HepG2 (cell line): ENCODE measurements around the gene SYNGAP1. TPM values are rescaled to one million over a fixed set of nuclear protein-coding genes. Genes with fewer than 3 reads are reported as not detected.
A peak's percentile ranks its signal among the peaks of the same experiment; 100 is the strongest.

Experiments used
- FOXA3 ChIP-seq: IDR thresholded peaks from 2 replicates; pipeline ENCODE4 v1.6.1; 2016; ENCODE audit warnings: missing genetic modification reagents, missing compliant biosample characterization
- HINFP ChIP-seq: sonication (generic); formaldehyde crosslinking; IDR thresholded peaks from 2 replicates; pipeline ENCODE4 v1.4.0; 2020; ENCODE audit warnings: low read depth, mild to moderate bottlenecking, missing genetic modification reagents
- IRF1 ChIP-seq: sonication (generic); formaldehyde crosslinking; IDR thresholded peaks from 2 replicates; pipeline ENCODE4 v1.4.0; 2020; ENCODE audit warnings: low read depth, mild to moderate bottlenecking, missing genetic modification reagents
- MED8 ChIP-seq: sonication (generic); formaldehyde crosslinking; IDR thresholded peaks from 2 replicates; pipeline ENCODE4 v1.8.1; 2023; ENCODE audit warnings: mild to moderate bottlenecking, missing genetic modification reagents; ENCODE audit not compliant: insufficient replicate concordance
- PAF1 ChIP-seq: IDR thresholded peaks from 2 replicates; pipeline ENCODE4 v1.6.1; 2016; ENCODE audit warnings: missing genetic modification reagents, missing compliant biosample characterization
- POLR2G ChIP-seq: fragments of 200-400 bp; formaldehyde crosslinking; IDR thresholded peaks from 2 replicates; pipeline ENCODE4 v1.6.1; 2018; ENCODE audit warnings: mild to moderate bottlenecking, low read depth, low read length, moderate library complexity
- SIX4 ChIP-seq: sonication (generic); formaldehyde crosslinking; IDR thresholded peaks from 2 replicates; pipeline ENCODE4 v1.4.0; 2020; ENCODE audit warnings: missing genetic modification reagents
- STAT6 ChIP-seq: sonication (generic); formaldehyde crosslinking; IDR thresholded peaks from 2 replicates; pipeline ENCODE4 v1.4.0; 2020; ENCODE audit warnings: missing genetic modification reagents, mild to moderate bottlenecking, borderline replicate concordance
- ZKSCAN5 ChIP-seq: sonication (generic); formaldehyde crosslinking; IDR thresholded peaks from 2 replicates; pipeline ENCODE4 v1.5.1; 2020; ENCODE audit warnings: mild to moderate bottlenecking, missing genetic modification reagents
- ZMYM4 ChIP-seq: sonication (generic); formaldehyde crosslinking; IDR thresholded peaks from 2 replicates; pipeline ENCODE4 v1.8.1; 2023; ENCODE audit warnings: mild to moderate bottlenecking, missing genetic modification reagents
- ZNF512 ChIP-seq: sonication (generic); formaldehyde crosslinking; IDR thresholded peaks from 2 replicates; pipeline ENCODE4 v1.4.0; 2020; ENCODE audit warnings: mild to moderate bottlenecking, missing genetic modification reagents
- ZNF639 ChIP-seq: conservative IDR thresholded peaks from 2 replicates; pipeline ENCODE4 v1.6.1; 2018; ENCODE audit warnings: missing genetic modification reagents
- ZNF784 ChIP-seq: sonication (generic); formaldehyde crosslinking; IDR thresholded peaks from 2 replicates; pipeline ENCODE4 v1.5.1; 2020; ENCODE audit warnings: missing genetic modification reagents, mild to moderate bottlenecking, borderline replicate concordance
- ZNF800 ChIP-seq: sonication (generic); formaldehyde crosslinking; IDR thresholded peaks from 2 replicates; pipeline ENCODE4 v1.4.0; 2020; ENCODE audit warnings: missing genetic modification reagents
- ZNF839 ChIP-seq: sonication (generic); formaldehyde crosslinking; IDR thresholded peaks from 2 replicates; pipeline ENCODE4 v1.4.0; 2020; ENCODE audit warnings: missing genetic modification reagents, mild to moderate bottlenecking, borderline replicate concordance
- ZNF841 ChIP-seq: sonication (generic); formaldehyde crosslinking; IDR thresholded peaks from 2 replicates; pipeline ENCODE4 v1.8.1; 2023; ENCODE audit warnings: missing genetic modification reagents, borderline replicate concordance
- polyA plus RNA-seq, 8 experiments: library from polyadenylated mRNA; depleted of rRNA in 3 of 8; stranded (reverse) in 7 of 8; unstranded in 1 of 8; fragments of >200 nt; fragmentation: Illumina TruSeq in 4 of 8; extraction: Trizol in 4 of 8; gene quantifications; 2 replicates each; pipeline versions ENCODE4 v1.2.1 to v1.2.3, GENCODE V29; 2011 to 2016; ENCODE audit warnings: low read depth in 4 of 8, missing spikeins in 1 of 8, mixed read lengths in 1 of 8; ENCODE audit not compliant: insufficient read depth in 1 of 8
- total RNA-seq, 5 experiments: library from RNA; depleted of rRNA; stranded (reverse); fragments of >200 nt; fragmentation: Illumina TruSeq; extraction: Trizol; gene quantifications; 2 replicates each; pipeline ENCODE4 v1.2.3, GENCODE V29; 2016; ENCODE audit warnings: low read depth in 1 of 5

SYNGAP1 gene
- total and polyA plus RNA-seq, 2 of the 13 experiments (the other 11 are each of a cell fraction or from before 2014, with no cell fraction given) = 0.75 to 1.1 TPM

GRCh38 chr6:33410711-33411631 is 8.9 kb upstream of the SYNGAP1 start, which contains the start of gene PHF1 (continued):
- no peak for TF ChIP-seq PAF1
- no peak for TF ChIP-seq FOXA3 (CRISPR knock-in tag)
- TF ChIP-seq ZNF800 (CRISPR knock-in tag) = no peak
- no peak for TF ChIP-seq MED8 (CRISPR knock-in tag)
- no peak for TF ChIP-seq ZNF839 (CRISPR knock-in tag)
- TF ChIP-seq STAT6 (CRISPR knock-in tag) = no peak
- no peak for TF ChIP-seq SIX4 (CRISPR knock-in tag)
- peak; percentile 21; the same call in 1 of the 2 replicates for TF ChIP-seq POLR2G
- no peak for TF ChIP-seq IRF1 (CRISPR knock-in tag)
- TF ChIP-seq ZNF639 (CRISPR knock-in tag) = peak; percentile 73; the same call in 1 of the 2 replicates
- no peak for TF ChIP-seq ZNF841 (CRISPR knock-in tag)
- no peak for TF ChIP-seq ZMYM4 (CRISPR knock-in tag)
- 0 out of 2 replicates have a peak, but pooled peaks have one; percentile 48 for TF ChIP-seq ZNF784 (CRISPR knock-in tag)
- TF ChIP-seq ZNF512 = no peak
- TF ChIP-seq ZKSCAN5 (CRISPR knock-in tag) = no peak
- TF ChIP-seq HINFP (CRISPR knock-in tag) = no peak
